Endodermal cell (in vitro differentiated cells): ENCODE results near the gene CCDC13. TPM values are rescaled to one million over a fixed set of nuclear protein-coding genes. Genes with fewer than 3 reads are reported as not detected.

Experiments used
- DNase-seq: peaks from one replicate; pipeline ENCODE4 v3.0.0-alpha.2; 2017
- H3K27ac ChIP-seq: 2 replicates; pipeline ENCODE4 v1.5.1; 2013; ENCODE audit warnings: mild to moderate bottlenecking, low read depth, low read length, moderate library complexity
- H3K27me3 ChIP-seq: 2 replicates; pipeline ENCODE4 v1.6.1; 2013; ENCODE audit warnings: mild to moderate bottlenecking, low read length, moderate library complexity; ENCODE audit not compliant: insufficient read depth, control insufficient read depth, poor library complexity, severe bottlenecking
- H3K36me3 ChIP-seq: 2 replicates; pipeline ENCODE4 v1.7.0; 2013; ENCODE audit warnings: mild to moderate bottlenecking, low read length, moderate library complexity; ENCODE audit not compliant: control insufficient read depth, insufficient read depth
- H3K4me1 ChIP-seq: one replicate; pipeline ENCODE4 v1.7.0; 2013; ENCODE audit warnings: low read length; ENCODE audit not compliant: control insufficient read depth, insufficient read depth
- H3K4me3 ChIP-seq: 2 replicates; pipeline ENCODE4 v1.5.1; 2013; ENCODE audit warnings: mild to moderate bottlenecking, low read length, moderate library complexity
- H3K9ac ChIP-seq: 2 replicates; pipeline ENCODE4 v1.6.1; 2013; ENCODE audit warnings: mild to moderate bottlenecking, low read length, moderate library complexity; ENCODE audit not compliant: poor library complexity, severe bottlenecking; ENCODE audit errors: extremely low read depth
- H3K9me3 ChIP-seq: 2 replicates; pipeline ENCODE4 v1.6.1; 2013; ENCODE audit warnings: mild to moderate bottlenecking, low read length, moderate library complexity; ENCODE audit not compliant: control insufficient read depth
- H3K27ac Mint-ChIP-seq: 2 replicates; pipeline ENCODE4 v1.8.0; 2020; ENCODE audit warnings: mixed read lengths
- H3K27me3 Mint-ChIP-seq: 2 replicates; pipeline ENCODE4 v1.8.0; 2021; ENCODE audit warnings: mild to moderate bottlenecking, mixed read lengths; ENCODE audit not compliant: insufficient read depth
- H3K36me3 Mint-ChIP-seq: 2 replicates; pipeline ENCODE4 v1.8.0; 2020; ENCODE audit warnings: low read depth, mixed read lengths
- H3K4me1 Mint-ChIP-seq: 2 replicates; pipeline ENCODE4 v1.8.0; 2020; ENCODE audit warnings: mixed read lengths
- H3K4me3 Mint-ChIP-seq: 2 replicates; pipeline ENCODE4 v1.8.0; 2020; ENCODE audit warnings: mild to moderate bottlenecking, moderate library complexity, mixed read lengths
- H3K9me3 Mint-ChIP-seq: 2 replicates; pipeline ENCODE4 v1.8.0; 2020; ENCODE audit warnings: mild to moderate bottlenecking, mixed read lengths
- WGBS, 2 experiments: methylation state at CpG; one replicate each; pipeline versions ENCODE4 v1.1.5 to v1.1.7; 2013; ENCODE audit warnings: missing lambda C conversion rate in 2 of 2, mixed read lengths in 1 of 2; ENCODE audit not compliant: insufficient coverage in 1 of 2, insufficient read length in 1 of 2; 5-methylcytosine and 5-hydroxymethylcytosine counted together
- total RNA-seq, 2 donors: library from RNA; stranded (reverse); fragmentation: NEBNext Ultra II Directional in 1 of 2; extraction: Animal tissue kit (Norgen Biotek cat#: 25700) in 1 of 2; gene quantifications; 2 replicates in 1 of 2; 3 replicates in 1 of 2; pipeline ENCODE4 v1.2.1, GENCODE V29; 2021
- TF ChIP-seq, protein P1 (sequence below): fragments of 200-600 bp; sonication (generic); conservative IDR thresholded peaks from 2 replicates; pipeline ENCODE4 v1.5.0; 2021; ENCODE audit warnings: antibody characterized with exemption, mild to moderate bottlenecking

CCDC13 gene
- total RNA-seq, 2 donors from 2014 or later, result 0.64 to 1.1 TPM

DNA sequence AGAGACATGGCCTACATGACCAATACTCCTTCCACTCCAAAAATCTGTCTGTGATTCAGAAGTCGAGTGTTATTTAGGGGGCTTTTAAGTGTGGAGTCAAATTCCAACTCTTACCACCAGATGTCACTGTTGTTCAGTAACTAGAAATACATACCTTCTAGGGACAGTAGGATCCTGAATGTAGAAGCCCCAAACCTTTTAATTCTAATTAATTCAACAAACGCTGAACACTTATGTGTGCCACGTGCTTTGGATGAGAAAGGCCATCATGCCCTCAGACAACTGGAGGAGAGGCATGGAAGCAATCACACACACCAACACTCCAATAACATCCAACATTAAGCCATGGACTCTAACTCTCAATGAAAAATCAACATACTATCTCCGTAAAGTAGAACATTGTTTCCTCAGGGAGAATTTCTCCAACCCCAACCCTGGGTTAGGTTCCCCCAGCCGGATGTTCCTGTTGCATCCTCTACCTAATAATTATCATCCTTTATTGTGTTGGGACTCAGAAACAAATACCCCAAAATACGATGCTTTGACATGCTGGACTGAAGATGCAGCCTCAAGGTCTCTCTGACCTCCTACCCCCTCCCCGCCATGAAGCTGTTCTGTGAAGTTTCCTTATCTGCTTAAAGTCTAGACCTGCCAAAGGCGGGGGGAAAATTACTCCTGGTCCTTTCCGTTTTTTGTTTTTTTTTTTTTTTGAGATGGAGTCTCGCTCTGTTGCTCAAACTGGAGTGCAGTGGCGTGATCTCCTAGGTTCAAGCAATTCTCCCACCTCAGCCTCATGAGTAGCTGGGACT lies 8.0 kb upstream of the CCDC13 start:
- peaks cover 61% of the 10 kb centered on the region for H3K36me3 ChIP-seq
- 76 to 80% methylated on average over 5 to 11 of the region's 11 CpGs for WGBS, 2 experiments

DNA sequence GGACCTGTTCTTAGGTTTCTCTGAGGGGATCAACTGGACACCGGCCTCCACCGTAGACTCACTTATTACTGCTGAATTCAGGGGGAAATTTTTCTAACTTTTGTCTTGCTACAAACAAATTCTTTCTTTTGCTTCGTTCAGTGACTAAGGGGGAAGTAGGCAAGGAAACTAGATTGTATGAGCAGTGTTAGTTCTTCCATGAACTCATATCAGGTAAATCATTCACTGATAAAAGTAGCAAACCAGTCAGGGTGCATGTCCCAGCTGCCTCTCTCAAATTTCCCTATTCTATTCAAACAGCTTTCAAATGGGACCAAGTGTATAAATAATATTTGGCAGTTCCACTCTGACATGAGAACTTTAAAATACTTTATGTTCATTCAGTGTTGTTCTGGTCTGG lies 7.3 kb upstream of the CCDC13 start:
- Histone ChIP-seq H3K4me3 (no peak overlapping the region), H3K36me3 (peaks cover 54% of the 10 kb centered on the region), H3K4me1 (no peaks in the 10 kb centered on the region), H3K27me3 (no peaks in the 10 kb centered on the region), H3K9ac (no peak overlapping the region), H3K9me3 (no peaks in the 10 kb centered on the region), H3K27ac (no peak overlapping the region)
- DNase-seq, result no peak
- Mint-ChIP-seq H3K27me3 (no peaks in the 10 kb centered on the region), H3K9me3 (no peaks in the 10 kb centered on the region), H3K4me1 (peaks cover 7% of the 10 kb centered on the region), H3K4me3 (no peak overlapping the region), H3K27ac (no peak overlapping the region), H3K36me3 (peaks cover 37% of the 10 kb centered on the region)
- WGBS, 2 experiments, result 93 to 100% methylated on average over 1 to 3 of the region's 3 CpGs
- TF ChIP-seq, protein P1, sequence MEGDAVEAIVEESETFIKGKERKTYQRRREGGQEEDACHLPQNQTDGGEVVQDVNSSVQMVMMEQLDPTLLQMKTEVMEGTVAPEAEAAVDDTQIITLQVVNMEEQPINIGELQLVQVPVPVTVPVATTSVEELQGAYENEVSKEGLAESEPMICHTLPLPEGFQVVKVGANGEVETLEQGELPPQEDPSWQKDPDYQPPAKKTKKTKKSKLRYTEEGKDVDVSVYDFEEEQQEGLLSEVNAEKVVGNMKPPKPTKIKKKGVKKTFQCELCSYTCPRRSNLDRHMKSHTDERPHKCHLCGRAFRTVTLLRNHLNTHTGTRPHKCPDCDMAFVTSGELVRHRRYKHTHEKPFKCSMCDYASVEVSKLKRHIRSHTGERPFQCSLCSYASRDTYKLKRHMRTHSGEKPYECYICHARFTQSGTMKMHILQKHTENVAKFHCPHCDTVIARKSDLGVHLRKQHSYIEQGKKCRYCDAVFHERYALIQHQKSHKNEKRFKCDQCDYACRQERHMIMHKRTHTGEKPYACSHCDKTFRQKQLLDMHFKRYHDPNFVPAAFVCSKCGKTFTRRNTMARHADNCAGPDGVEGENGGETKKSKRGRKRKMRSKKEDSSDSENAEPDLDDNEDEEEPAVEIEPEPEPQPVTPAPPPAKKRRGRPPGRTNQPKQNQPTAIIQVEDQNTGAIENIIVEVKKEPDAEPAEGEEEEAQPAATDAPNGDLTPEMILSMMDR, result no peak

More for the DNA sequence above, 8.0 kb upstream of the CCDC13 start:
- Histone ChIP-seq H3K27me3 (no peaks in the 10 kb centered on the region), H3K27ac (no peak overlapping the region), H3K4me3 (no peak overlapping the region), H3K9ac (no peak overlapping the region), H3K9me3 (no peaks in the 10 kb centered on the region), H3K4me1 (no peaks in the 10 kb centered on the region)
- Mint-ChIP-seq H3K27ac (peak overlapping the region; percentile 22), H3K9me3 (no peaks in the 10 kb centered on the region), H3K27me3 (no peaks in the 10 kb centered on the region), H3K36me3 (peaks cover 43% of the 10 kb centered on the region), H3K4me1 (peaks cover 7% of the 10 kb centered on the region), H3K4me3 (no peak overlapping the region)
- DNase-seq, result no peak
- TF ChIP-seq, protein P1, result peak; percentile 83

- 91 to 96% methylated on average over 2 of the region's 2 CpGs for WGBS, 2 experiments
- Histone ChIP-seq H3K9me3 (no peaks in the 10 kb centered on the region), H3K36me3 (peaks cover 36% of the 10 kb centered on the region), H3K4me1 (no peaks in the 10 kb centered on the region), H3K9ac (no peak overlapping the region), H3K4me3 (no peak overlapping the region), H3K27ac (no peak overlapping the region), H3K27me3 (no peaks in the 10 kb centered on the region)
- DNase-seq, result no peak
- H3K27ac Mint-ChIP-seq, result no peak overlapping the region
- peaks cover 7% of the 10 kb centered on the region for H3K4me1 Mint-ChIP-seq
- no peaks in the 10 kb centered on the region for H3K27me3 Mint-ChIP-seq
- no peaks in the 10 kb centered on the region for H3K9me3 Mint-ChIP-seq
- no peak overlapping the region for H3K4me3 Mint-ChIP-seq
- TF ChIP-seq, protein P1, result no peak
- peaks cover 29% of the 10 kb centered on the region for H3K36me3 Mint-ChIP-seq
Measured at GRCh38 chr3:42778644-42779043, 5.6 kb upstream of the CCDC13 start.
